Stimulated activated naive CD8-positive, alpha-beta T cell treated with anti-CD3 and anti-CD28 coated beads, Interleukin-15, Interleukin-2, amounts not matched to agents 100 U/mL and 50 U/mL, for 24 hours (primary cell): ENCODE measurements around the gene S100B.

Source experiments
- ATAC-seq: fragments of 150-1000 bp; cut with Tn5 transposase; one replicate; pipeline ENCODE4 v1.10.0; 2021
- DNase-seq: peaks from one replicate; pipeline ENCODE4 v3.0.0; 2021

The S100B gene

GRCh38 chr21:46560568-46561444 is 44.1 kb downstream of the S100B start:
- ATAC-seq, result peak; percentile 45
- DNase-seq, result no peak

- ATAC-seq, result peak; percentile 80
- DNase-seq, result peak; percentile 72
These were observed 45.4 kb downstream of the S100B start for GRCh38 chr21:46559291-46559983.

GRCh38 chr21:46557919-46558392 is 46.9 kb downstream of the S100B start:
- no peak for DNase-seq
- no peak for ATAC-seq

- ATAC-seq (no peak), DNase-seq (no peak)
These were observed 47.4 kb downstream of the S100B start for GRCh38 chr21:46557469-46557868.

GRCh38 chr21:46556802-46557201 is 48.1 kb downstream of the S100B start:
- DNase-seq (no peak), ATAC-seq (no peak)

GRCh38 chr21:46555678-46556077 is 49.2 kb downstream of the S100B start:
- no peak for ATAC-seq
- no peak for DNase-seq

- no peak for DNase-seq
- no peak for ATAC-seq
These were observed 49.7 kb downstream of the S100B start for GRCh38 chr21:46555225-46555617.

GRCh38 chr21:46554431-46555224 is 50.3 kb downstream of the S100B start:
- ATAC-seq (no peak), DNase-seq (no peak)

GRCh38 chr21:46553993-46554392 is 50.9 kb downstream of the S100B start:
- DNase-seq (no peak), ATAC-seq (no peak)

- DNase-seq (no peak), ATAC-seq (no peak)
These were observed 52.0 kb downstream of the S100B start for GRCh38 chr21:46552865-46553379.

GRCh38 chr21:46552274-46552673 is 52.6 kb downstream of the S100B start:
- ATAC-seq, result no peak
- no peak for DNase-seq

- DNase-seq, result peak; percentile 53
- ATAC-seq, result peak; percentile 82
These were observed 53.1 kb downstream of the S100B start for GRCh38 chr21:46551636-46552241.

GRCh38 chr21:46550116-46550941 is 54.6 kb downstream of the S100B start:
- DNase-seq, result peak; percentile 35
- peak; percentile 20 for ATAC-seq

- ATAC-seq (no peak), DNase-seq (no peak)
These were observed 55.2 kb downstream of the S100B start for GRCh38 chr21:46549650-46550049.
